ENCODE measurements around the gene RUVBL1.

DNA sequence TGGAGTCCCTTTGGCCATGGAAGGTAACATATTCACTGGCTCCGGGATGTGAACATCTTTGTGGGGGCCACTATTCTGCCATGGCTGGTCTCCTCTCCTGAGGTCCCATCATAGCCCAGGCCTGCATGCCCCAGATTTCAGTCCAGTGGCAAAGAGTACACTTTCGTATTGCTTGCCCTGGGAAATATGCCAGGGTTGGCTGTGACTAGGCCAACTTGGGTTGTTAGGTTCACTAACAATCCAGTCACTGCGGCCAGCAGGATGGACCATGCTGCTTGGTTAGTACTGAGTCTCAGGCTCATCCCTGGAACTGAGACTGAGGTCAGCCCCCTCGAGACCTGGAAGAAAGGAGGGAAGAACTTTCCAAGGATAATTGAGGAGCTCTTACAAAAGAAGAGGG lies 19.9 kb upstream of the RUVBL1 start:
- TF ChIP-seq EZH2phosphoT487 (IDR thresholded peaks at IDR 0.05; ENCODE audit: borderline replicate concordance, low read length) (no peak), CTCF (conservative IDR thresholded peaks at IDR 0.05; ENCODE audit: low read depth, low read length) (no peak)

Measured in PC-3 (cell line).